HG02973 (cell line): ENCODE results near the gene PWWP2B.

Experiments
- ATAC-seq: cut with Tn5 transposase; IDR thresholded peaks from one replicate; pipeline ENCODE4 v1.9.1; 2021; ENCODE audit warnings: moderate library complexity; ENCODE audit not compliant: unreplicated experiment

PWWP2B gene

DNA sequence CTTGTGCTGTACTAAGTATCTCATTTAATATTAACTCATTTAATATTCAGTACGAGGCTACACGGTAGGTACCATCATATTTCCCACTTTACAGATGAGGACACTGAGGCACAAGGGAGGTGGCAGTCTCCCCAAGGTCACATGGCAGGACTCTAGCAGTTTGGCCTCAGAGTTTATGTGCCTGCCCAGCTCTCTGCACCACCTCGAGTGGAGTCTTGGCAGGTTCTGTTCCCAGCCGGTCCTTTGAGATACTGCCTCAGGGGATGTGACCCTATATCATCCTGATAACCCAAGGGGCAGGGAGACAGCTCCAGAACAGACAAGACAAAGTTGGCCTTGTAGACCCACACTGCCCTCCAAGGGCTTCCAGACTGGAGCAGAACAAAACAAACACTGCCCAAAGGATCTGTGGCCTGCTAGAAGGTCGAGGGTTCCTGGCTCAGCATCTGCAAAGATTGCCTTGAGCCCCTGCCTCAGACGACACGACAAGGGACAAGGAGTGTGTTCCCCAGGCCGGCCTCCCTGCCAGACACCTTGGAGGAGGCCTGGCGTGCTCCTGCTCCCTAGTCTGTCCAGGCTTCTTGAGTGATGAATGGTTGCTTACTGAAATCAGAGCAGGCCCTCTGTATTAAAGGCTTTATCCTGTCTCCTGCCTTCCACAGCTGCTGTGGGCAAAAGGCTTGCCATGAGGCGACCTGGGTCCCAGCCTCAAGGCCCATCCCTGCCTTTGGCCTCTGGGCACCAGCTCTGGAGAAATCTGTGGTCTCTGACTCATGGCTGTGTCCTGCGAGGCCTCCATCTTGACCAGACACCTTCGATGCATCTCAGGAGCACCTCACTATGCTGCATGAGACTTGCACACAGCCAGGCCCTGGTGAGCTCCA is 3.9 kb upstream of the PWWP2B start:
- no peak for ATAC-seq

DNA sequence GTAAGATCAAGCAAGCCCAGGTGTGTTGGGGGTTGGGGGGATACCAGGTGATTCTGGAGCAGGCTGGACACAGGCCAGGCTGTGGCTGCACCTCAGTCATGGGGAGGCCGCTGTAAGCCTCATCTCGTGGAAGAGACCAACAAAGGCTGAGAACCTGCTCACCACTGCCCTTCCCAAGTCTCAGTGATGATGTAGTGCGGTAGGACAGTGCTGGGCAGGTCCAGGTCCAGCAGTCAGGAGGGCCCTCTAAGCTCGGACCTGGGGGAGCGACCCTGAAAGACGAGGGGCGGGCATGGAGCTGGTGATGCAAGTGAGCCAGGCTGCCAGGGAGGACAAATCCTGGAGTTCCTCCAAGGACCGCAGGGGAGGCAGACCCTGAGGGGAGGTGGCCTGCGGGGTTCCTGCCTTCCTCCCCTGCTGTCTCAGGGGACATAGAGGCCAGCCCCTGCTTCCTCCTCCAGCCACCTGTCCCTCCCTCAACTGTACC is 3.3 kb upstream of the PWWP2B start:
- ATAC-seq: no peak

DNA sequence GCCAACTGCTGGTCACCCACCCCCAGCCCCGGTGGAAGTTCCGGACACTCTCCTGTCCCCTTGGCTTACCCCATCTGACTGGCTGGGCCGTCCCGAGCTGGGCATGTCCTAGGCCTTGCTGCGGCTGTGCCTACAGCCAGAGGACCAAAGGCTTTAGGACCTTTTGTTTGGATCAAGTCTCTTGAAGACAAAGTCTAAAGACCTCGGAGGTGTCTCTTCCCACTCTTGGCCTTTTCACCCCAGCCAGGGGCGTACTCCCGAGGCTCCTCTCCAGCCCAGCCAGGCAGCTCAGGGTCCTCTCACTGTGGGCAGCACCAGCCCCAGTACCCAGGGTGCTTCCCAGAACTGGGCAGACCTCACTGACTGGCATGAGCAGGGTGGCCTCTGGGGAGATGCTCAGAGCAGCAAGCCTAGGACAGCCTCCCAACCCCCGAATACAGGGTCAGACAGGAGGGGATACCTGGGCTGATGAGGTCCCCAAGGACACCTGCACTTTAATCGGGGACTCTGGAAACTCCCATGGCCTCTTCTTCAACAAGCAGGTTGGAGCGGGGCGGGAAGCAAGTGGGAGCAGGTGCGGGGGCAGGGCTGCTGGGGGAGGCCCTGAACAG is 2.7 kb upstream of the PWWP2B start:
- no peak for ATAC-seq

DNA sequence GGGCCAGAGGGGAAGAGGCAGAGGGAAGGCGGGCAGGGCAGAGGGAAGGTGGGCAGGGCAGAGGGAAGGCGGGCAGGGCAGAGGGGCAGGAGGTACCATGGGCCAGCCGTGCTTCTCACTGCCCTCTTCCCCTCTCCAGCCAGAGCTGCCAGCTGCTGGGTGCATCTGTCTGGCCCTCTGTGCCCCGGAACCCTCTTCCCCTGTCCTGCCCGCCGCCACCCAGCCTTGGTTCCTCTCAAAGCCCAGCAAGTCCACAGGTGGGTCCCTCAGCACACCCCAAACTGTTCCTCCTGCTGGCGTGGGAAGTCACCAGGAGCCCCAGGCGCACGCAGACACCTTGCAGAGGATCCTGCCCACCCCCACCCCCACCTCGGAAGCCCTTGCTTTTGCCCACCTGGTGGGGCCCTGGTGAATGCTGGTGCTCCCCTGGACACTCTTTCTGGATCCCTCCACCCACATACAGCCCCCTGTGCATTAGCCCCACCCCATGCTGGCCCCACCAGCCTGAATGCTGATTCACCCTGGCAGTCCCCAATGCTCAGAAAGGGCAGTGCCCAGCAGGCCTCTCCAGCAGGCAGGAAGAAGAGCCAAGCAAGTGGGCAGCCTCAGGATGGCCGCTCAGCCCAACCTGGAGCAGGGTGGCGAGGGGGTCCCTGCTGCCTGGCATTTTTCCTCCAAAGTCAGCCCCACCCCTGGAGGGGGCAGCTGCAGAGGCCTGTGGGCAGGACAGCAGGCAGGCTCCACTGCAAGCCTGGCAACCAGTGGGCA is 1.9 kb upstream of the PWWP2B start:
- no peak for ATAC-seq

DNA sequence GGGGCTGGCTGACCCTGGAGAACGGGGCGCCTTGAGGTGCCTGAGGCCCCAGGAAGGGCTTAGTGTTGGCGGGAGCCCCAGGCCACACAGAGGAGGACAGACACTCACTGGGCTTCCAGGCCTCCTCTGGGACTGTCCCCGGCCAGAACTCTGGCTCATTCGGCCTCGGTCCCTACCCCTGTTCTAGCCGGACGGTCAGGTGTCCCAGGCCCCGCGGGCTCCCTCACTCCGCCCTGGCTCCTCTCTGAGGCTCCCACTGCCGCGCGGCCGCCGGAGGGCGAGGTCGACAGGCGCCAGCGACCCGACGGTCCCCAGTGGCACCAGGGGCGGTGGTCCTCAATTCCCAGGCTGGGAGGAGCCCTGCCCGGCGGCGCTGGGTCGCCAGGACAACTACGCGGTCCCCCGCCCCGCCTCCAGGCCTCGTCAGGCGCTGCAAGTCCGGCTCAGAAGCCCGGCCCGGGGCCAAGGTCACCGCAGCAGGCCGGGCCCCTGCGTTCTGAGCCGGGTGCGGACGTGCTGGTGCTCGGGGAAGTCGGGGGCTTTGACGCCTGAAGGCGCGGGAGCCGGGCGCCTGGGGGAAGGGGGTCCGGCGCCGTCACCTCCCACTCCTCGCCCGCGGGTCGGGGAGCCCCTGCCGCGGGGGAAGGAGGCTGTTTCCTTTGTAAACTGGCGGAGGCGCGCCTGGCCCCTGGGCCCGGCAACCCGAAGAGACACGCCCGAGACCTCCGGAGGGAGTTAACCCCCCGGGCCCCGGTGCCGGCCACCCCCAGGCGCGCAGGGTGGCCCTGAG is 1.1 kb upstream of the PWWP2B start:
- no peak for ATAC-seq

DNA sequence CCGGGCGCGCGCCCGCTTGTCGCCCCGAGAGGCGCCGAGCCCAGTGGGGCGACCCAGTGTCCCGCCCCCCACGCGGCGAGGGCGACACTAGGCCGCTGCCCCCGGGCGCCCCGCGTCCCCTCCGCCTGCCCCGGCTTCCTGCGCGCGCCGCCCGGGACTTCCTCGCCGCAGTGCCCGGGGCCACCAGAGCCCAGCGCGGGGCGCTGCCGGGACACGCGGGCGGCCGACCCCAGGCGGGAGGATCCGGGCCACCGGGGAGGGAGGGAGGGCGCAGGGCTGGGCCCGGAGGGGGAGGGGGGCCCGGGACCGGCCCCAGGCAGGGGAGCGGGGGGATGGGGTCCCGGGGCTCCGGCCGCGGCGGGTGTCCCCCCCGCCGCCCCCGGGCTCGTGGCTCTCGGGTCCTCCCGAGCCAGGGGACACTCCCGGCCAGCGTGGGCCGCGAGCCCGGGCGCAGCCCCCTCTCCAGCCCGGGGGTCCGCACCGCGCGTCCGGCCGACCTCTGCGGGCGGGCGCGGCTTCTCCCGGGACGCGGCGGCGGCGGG is 435 bp upstream of the PWWP2B start:
- ATAC-seq: peak; percentile 50

DNA sequence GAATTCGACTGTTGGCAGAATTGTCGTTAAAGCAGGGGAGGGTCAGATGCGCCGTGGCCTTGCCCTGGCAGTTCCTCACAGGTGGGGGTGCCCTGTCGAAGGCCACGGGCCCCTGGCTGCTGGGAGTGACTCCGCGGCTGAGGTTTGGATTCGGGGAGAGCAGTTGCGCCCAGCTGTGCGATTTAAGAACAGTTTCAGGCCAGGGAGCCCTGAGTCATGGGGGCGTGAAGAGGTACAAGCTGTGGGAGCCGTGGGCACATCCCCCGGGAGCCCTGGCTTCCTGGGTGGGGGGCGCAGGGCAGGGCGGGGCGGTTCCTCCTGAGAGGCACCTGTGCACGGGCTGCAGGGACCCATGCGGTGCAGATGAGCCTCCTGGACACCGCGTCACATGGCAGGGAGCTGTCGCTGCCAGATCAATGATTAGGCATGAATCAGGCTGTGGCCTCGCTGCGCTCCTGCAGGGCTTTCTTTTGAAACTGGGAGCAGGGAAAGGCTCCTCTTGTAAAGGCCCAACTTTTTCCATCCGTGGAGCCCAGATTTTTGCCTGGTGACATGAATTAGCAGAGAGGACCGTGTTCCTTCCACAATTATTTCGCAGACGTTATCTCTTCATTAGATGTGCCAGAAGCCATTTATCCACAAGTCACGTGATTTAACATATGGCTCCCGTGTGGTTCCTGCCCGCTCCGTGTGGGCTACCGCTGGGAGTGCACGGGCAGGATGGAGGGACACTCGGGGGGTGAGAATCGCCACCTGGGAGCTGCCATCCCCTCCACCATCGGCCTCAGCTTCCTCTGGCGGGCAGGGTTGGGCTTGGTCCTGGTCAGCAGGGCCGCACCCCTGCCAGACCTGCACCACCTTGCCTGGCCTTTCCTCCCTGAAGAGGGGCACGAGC is 918 bp downstream of the PWWP2B start:
- peak; percentile 27 for ATAC-seq

DNA sequence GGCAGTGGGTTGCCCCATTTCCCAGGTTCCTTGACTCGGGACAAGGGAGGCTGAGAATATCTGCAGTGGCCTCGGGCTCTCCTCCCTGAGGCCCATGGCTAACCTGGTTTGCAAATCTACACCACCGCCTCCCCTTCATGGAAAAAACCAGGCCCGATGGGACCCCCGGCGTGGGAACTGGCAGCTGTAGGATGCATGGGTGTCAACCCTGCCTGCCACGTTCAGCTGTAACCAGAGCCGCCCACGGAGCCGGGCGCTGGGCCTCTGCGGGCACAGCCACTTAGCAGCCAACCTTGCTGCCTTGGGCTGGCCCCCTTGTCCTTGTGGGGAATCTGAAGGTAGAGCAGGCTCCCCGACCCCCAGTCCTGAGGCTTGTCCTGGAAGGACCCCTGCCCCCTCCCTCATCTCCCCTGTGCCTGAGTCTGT is 1.6 kb downstream of the PWWP2B start:
- no peak for ATAC-seq

DNA sequence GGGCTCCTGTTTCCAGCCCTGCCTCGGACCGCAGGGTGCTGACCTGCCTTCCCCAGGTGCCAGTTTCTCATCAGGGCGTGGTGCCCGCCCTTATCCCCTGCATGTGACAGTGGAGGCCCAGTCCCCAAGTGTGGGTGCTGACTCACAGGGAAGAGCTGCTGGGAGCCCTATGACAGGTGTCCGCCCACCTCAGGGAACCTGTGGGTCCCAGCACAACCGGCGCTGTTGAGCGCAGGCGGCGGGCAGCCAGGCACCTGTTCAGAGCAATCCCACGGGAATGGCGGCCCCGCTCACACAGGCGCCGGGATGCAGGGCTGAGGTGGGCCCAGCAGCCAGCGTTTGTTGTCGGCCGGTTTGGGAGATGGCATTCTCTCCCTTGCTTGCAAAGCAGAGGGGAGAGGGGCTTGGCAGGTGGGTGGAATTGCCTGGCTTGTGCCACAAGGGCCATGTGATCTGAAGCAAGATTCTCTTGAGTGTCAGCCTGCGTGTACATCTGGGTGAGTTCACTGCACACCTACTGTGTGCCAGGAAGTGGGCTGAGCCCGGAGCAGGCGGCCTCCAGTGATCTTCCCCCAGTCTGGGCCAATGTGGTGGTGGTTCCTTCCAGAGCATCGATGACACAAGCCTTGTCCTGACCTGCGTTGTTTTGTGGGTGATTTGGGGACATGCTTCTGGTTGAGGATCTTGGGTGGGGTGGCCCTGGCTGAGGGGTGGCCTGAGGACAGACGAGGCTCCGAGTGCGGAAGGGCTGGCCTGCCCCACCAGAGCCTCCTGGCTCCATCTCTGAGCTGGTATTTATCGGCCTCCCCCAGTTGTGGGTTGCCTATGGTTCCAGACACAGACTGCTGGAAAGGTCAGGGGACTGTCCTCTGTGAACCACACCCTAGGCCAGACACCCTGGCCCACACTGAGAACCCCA is 2.4 kb downstream of the PWWP2B start:
- ATAC-seq: no peak

DNA sequence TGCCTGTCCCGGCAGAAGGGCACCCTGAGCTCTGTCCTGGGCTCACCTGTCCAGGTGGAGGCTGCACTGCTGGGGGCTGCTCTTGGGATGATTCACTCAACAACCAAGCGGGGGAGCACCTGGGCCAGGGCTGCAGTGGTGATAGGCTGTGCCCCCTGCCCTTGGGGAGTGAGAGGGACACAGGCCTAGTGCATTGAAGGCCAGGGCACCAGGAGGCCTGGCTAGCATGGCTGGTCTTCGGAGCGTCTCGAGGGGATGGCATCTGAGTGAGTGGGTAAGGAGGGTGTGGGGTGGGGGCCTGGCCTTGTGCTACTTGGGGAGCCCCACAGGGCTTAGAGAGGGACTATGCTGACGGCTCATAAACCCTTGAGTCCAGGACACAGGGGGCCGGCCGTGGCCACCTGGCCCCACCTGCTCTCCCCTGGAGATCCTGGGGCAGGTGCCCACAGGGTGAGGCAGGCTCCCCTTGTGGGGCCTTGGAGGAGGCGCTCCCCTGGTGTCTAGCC is 3.1 kb downstream of the PWWP2B start:
- no peak for ATAC-seq

DNA sequence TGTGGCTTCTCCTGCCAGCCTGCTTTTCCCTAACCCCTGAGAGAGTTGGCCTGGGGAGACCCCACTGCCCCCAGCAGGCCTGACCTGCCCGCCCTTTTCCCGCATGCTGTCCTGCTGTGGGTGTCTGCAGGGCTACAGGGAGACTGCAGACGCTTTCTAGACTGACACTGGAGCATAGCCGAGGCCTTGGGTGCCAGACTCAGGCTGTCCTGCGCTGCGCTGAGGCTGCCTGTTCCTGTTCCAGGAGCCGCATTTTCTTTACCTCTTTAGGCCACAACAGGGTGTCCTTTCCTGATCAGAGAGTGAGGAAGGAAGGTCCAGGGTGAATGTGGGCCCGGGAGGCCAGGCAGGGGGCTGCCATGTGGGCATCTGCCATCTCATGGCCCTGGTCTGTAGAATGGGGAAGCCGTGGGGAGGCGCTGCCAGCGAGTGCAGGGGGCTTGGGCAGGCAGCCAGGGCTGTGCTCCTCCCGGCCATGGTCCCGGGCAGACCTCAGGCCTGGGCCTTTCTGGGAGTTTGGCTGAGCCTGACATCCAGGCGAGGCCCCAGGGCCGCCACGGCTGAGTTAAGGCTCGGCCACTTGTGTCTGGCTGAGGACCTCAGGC is 3.6 kb downstream of the PWWP2B start:
- no peak for ATAC-seq

DNA sequence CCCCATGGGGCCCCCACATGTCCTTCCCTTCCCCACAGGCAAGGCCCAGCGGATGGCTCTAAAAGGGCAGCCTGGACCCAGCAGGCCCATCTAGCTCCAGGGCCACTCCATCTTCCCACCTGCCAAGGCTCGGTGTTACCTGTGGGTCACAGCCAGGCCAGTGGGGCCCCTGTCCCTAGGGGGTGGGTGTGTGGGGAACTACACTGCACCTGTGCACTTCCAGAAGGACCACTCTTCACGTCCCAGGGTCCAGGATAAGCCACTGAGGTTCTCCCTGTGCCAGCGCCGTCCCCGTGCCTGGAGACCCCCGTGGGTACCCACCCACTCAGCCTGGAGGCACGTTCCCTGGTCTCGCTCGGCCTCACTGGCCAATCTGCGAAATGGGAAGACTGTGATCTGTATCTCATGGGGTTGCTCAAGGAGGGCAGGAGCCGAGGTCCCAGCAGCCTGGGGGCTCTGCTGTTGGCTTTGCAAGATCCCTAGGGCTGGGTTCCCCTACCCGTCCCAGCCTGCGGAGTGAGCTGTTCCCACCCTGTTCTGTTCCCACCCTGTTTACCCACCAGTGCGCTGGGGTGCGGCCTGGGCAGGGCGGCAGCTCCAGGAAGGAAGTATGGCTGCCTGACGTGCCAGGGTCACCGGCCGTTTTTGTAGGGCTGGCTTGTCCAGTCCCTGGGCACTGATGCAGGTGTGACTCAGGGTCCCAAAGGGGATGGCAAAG is 4.6 kb downstream of the PWWP2B start:
- ATAC-seq: no peak

DNA sequence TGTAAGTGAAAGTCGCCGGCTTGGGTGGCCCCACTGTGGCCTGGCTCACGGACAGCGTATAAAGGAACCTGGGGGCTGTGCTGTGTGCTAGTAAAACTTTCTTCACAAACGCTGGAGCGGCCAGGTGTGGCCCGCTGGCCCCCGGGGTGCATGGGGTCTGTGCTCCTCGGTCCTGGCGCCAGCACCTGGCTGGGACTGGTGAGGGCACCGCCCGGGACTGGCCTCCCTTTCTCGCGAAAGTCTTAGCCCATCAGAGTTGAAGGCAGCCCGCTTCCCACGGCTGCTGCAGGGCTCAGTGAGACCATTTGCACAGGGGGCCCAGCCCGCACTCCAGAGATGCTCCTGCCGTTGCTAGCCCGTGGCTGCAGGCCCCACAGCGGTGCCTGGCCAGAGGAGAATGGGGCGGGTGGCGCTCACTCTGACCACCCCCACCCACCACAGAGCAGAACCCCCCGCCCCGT is 5.8 kb downstream of the PWWP2B start:
- ATAC-seq: no peak

DNA sequence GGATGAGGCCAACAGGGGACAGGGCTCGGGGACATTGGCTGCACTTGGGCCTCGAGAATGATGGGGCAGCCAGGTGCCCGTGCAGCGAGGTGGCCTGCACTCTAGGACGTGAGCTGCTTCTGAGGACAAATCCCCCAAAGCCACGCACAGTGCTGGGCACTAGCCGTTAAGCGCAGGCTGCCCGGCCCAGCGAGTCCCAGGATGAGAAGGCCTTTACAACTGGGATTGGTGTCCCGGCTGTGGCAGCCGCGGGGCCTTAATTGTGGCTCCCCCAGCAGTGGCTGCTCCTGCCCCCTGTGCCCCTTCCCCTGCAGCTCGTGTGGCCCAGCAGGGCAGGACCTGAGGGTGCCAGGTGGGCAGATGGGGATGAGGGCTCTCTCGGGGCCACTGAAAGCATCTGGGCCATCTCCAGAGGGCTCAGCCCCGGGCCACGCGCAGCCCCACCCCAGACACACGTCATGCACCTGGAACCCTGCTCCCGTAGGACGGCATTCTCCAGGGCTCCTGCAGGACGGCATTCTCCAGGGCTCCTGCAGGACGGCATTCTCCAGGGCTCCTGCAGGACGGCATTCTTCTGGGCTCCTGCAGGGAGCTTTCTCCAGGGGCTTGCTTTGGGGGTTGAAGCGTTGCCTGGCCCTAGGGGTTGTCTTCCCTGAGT is 6.6 kb downstream of the PWWP2B start:
- ATAC-seq: no peak

DNA sequence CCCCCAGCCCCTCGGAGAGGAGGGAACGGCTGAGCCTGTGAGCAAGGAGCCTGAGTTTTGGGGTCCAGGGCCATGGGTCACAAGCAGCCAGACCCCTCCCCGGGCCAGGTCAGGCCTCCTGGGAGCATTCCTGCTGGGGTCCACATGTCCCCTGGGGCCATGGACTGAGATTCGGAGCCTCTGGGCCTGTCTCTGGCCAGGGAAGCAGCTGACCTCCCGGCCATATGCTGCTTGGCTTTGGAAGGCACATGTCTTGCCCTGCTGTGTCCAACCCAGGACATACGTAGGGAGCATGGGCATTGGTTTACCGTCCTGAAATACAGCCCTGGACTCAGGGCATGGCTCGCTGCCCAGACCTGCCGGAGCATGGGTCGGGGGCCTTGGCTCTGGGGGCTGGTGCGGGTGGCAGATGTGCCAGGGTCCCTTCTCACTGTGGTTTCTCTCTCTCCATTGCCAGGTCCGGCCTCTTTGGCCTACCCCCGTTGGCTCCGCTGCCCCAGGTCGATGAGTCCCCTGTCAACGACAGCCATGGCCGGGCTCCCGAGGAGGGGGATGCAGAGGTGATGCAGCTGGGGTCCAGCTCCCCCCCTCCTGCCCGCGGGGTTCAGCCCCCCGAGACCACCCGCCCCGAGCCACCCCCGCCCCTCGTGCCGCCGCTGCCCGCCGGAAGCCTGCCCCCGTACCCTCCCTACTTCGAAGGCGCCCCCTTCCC is 7.3 kb downstream of the PWWP2B start:
- no peak for ATAC-seq

DNA sequence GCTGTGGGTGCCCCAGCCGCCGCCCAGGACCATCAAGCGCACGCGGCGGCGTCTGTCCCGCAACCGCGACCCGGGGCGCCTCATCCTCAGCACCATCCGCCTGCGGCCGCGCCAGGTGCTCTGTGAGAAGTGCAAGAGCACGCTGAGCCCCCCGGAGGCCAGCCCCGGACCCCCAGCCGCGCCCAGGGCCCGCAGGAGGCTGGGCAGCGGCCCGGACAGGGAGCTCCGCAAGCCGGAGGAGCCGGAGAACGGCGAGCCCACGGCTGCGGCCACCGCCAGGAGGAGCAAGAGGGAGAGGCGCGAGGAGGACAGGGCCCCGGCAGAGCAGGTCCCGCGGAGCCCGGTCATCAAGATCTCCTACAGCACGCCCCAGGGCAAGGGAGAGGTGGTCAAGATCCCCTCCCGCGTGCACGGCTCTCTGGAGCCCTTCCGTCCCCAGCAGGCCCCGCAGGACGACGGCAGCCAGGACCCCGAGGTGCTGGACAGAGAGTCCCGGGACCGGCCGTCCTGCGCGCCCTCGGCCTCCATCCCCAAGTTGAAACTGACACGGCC is 8.0 kb downstream of the PWWP2B start:
- ATAC-seq: no peak
